Measurements from ENCODE around the gene ITGB1.
A peak's percentile ranks its signal among the peaks of the same experiment; 100 is the strongest.
"Not testable (repeated sequence)": the region's sequence is repeated elsewhere in the genome, so short reads cannot be mapped to it uniquely, and the experiment has no call there.

The ITGB1 gene

GRCh38 chr10:32958085-32959005 lies at the start of gene ITGB1:
ITGB1 (minus strand) TSS chr10:32958230; CDS start chr10:32935558, 22,672 bp downstream.
- DNase-seq (ENCODE audit: low spot score), result peak; percentile 86
- H3K4me3 Mint-ChIP-seq, result peak within 1 kb of the TSS; percentile 88
- no peaks in the 10 kb centered on the region for H3K36me3 Mint-ChIP-seq (ENCODE audit: low read depth)
- H3K27me3 Mint-ChIP-seq (ENCODE audit: low read depth), result peaks cover 4% of the 10 kb centered on the region
- no peaks in the 10 kb centered on the region for H3K9me3 Mint-ChIP-seq
- H3K4me1 Mint-ChIP-seq (ENCODE audit: low read depth), result peaks cover 37% of the 10 kb centered on the region
- H3K27ac Mint-ChIP-seq, result peak within 1 kb of the TSS; percentile 89

GRCh38 chr10:33006342-33006887 lies 48.4 kb upstream of the ITGB1 start:
- no peaks in the 10 kb centered on the region for H3K9me3 Mint-ChIP-seq
- H3K36me3 Mint-ChIP-seq (ENCODE audit: low read depth), result no peaks in the 10 kb centered on the region
- DNase-seq (ENCODE audit: low spot score), result no peak
- H3K27me3 Mint-ChIP-seq (ENCODE audit: low read depth), result peaks cover 9% of the 10 kb centered on the region
- no peak overlapping the region for H3K27ac Mint-ChIP-seq
- no peak overlapping the region for H3K4me3 Mint-ChIP-seq
- H3K4me1 Mint-ChIP-seq (ENCODE audit: low read depth), result peaks cover 31% of the 10 kb centered on the region

DNA sequence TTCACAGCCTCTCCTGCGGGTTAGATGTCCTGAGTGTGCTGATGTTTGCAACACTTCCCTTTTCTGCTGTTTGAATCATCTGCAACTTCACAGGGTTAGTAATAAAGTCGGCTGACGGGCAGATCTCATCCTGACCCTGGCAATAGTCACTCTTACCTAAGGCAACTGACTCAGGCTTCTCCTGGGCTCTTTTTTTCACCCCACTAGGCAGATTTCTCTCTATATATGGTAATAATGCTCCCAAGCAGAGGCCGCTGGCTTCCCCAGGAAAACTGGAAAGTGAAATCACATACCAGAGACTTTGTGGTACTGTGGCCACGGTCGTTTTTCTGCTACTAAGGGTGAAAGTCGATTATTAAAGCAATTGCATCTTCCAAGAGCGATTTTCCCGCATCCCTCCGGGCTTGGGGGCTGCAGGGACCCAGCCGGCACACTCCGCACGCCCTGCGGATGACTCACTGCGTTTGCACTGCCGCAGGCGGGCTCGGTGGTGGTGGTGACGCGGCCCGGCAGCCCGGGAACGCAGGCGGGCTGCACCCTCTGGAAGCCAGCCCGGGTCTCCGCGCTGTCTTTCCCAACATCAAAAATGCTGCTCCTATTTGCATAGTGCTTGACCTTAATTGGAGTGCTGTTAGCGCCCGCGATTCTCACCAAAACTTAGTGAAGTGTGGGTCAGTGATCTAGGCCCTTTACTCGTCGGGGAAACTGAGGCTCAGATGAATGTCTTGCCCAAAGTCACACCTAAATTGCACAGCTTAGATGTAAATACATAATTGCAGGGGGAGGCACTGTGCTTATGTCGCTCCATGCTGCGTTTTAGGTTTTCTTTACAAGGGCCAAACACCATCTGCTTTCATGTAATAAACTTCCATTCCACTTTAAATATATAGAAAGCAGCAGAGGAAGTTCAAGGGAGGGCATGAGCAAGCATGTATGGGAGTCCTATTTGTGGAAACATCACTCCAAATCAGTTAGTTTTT lies 47.6 kb upstream of the ITGB1 start:
- peaks cover 28% of the 10 kb centered on the region for H3K4me1 Mint-ChIP-seq (ENCODE audit: low read depth)
- peak; percentile 20 for DNase-seq (ENCODE audit: low spot score)
- no peaks in the 10 kb centered on the region for H3K9me3 Mint-ChIP-seq
- H3K27me3 Mint-ChIP-seq (ENCODE audit: low read depth), result peaks cover 10% of the 10 kb centered on the region
- no peaks in the 10 kb centered on the region for H3K36me3 Mint-ChIP-seq (ENCODE audit: low read depth)
- no peak overlapping the region for H3K27ac Mint-ChIP-seq
- peak overlapping the region; percentile 64 for H3K4me3 Mint-ChIP-seq

DNA sequence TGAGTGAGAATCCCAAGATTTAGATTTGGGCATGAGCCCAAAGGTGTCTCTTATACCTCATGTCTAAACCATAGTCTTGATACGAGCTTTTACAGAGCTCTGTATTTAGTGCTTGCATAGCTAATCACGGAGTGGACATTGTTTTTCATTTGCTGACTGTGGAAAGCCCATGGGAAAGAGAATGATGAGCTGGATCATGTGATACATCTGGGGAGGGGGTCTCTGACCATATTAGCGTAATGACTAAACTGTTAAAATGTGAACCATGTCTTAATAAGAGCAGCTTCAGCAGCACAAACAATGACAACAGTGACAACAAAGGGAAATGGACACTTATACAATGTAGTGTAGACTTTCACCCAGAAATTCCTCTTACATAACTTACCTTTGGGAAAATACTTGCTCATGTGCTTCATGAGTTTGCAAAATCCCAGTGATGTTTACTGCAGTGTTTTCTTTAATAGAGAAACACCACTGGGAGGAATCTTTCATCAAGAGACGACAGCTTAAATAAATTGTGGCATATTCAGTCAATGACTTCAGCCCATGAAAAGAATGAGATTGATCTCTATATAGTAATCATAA lies 44.0 kb upstream of the ITGB1 start:
- H3K36me3 Mint-ChIP-seq (ENCODE audit: low read depth), result no peaks in the 10 kb centered on the region
- peaks cover 3% of the 10 kb centered on the region for H3K9me3 Mint-ChIP-seq
- no peak overlapping the region for H3K27ac Mint-ChIP-seq
- H3K27me3 Mint-ChIP-seq (ENCODE audit: low read depth), result peaks cover 6% of the 10 kb centered on the region
- DNase-seq (ENCODE audit: low spot score), result no peak
- no peak overlapping the region for H3K4me3 Mint-ChIP-seq
- H3K4me1 Mint-ChIP-seq (ENCODE audit: low read depth), result peaks cover 7% of the 10 kb centered on the region

GRCh38 chr10:32998060-32998581 lies 40.1 kb upstream of the ITGB1 start:
- H3K27ac Mint-ChIP-seq; H3K27me3 Mint-ChIP-seq (ENCODE audit: low read depth); H3K9me3 Mint-ChIP-seq; H3K36me3 Mint-ChIP-seq (ENCODE audit: low read depth); H3K4me1 Mint-ChIP-seq (ENCODE audit: low read depth); H3K4me3 Mint-ChIP-seq; DNase-seq (ENCODE audit: low spot score): not testable (repeated sequence)

GRCh38 chr10:32995751-32996150 lies 37.7 kb upstream of the ITGB1 start:
- no peaks in the 10 kb centered on the region for H3K4me1 Mint-ChIP-seq (ENCODE audit: low read depth)
- no peak overlapping the region for H3K4me3 Mint-ChIP-seq
- H3K27me3 Mint-ChIP-seq (ENCODE audit: low read depth), result peaks cover 7% of the 10 kb centered on the region
- H3K9me3 Mint-ChIP-seq, result peaks cover 3% of the 10 kb centered on the region
- no peak for DNase-seq (ENCODE audit: low spot score)
- H3K36me3 Mint-ChIP-seq (ENCODE audit: low read depth), result no peaks in the 10 kb centered on the region
- H3K27ac Mint-ChIP-seq, result no peak overlapping the region

- DNase-seq (ENCODE audit: low spot score), result no peak
- Mint-ChIP-seq H3K27me3 (ENCODE audit: low read depth) (peaks cover 9% of the 10 kb centered on the region), H3K27ac (no peak overlapping the region), H3K4me1 (ENCODE audit: low read depth) (no peaks in the 10 kb centered on the region), H3K9me3 (peaks cover 3% of the 10 kb centered on the region), H3K36me3 (ENCODE audit: low read depth) (no peaks in the 10 kb centered on the region), H3K4me3 (no peak overlapping the region)
Observed at GRCh38 chr10:32995066-32995622, 37.1 kb upstream of the ITGB1 start.

- H3K4me3 Mint-ChIP-seq; H3K36me3 Mint-ChIP-seq (ENCODE audit: low read depth); DNase-seq (ENCODE audit: low spot score); H3K4me1 Mint-ChIP-seq (ENCODE audit: low read depth); H3K27ac Mint-ChIP-seq; H3K9me3 Mint-ChIP-seq: not testable (repeated sequence)
- peaks cover 14% of the 10 kb centered on the region for H3K27me3 Mint-ChIP-seq (ENCODE audit: low read depth)
Observed at GRCh38 chr10:32994632-32995031, 36.6 kb upstream of the ITGB1 start.

- H3K4me3 Mint-ChIP-seq; H3K36me3 Mint-ChIP-seq (ENCODE audit: low read depth); H3K4me1 Mint-ChIP-seq (ENCODE audit: low read depth); DNase-seq (ENCODE audit: low spot score); H3K9me3 Mint-ChIP-seq; H3K27ac Mint-ChIP-seq: not testable (repeated sequence)
- peaks cover 14% of the 10 kb centered on the region for H3K27me3 Mint-ChIP-seq (ENCODE audit: low read depth)
Observed at GRCh38 chr10:32992310-32992709, 34.3 kb upstream of the ITGB1 start.

GRCh38 chr10:32990811-32991210 lies 32.8 kb upstream of the ITGB1 start:
- Mint-ChIP-seq H3K4me3 (no peak overlapping the region), H3K36me3 (ENCODE audit: low read depth) (no peaks in the 10 kb centered on the region), H3K9me3 (no peaks in the 10 kb centered on the region), H3K27ac (no peak overlapping the region), H3K4me1 (ENCODE audit: low read depth) (no peaks in the 10 kb centered on the region), H3K27me3 (ENCODE audit: low read depth) (peaks cover 14% of the 10 kb centered on the region)
- DNase-seq (ENCODE audit: low spot score), result no peak

- H3K4me1 Mint-ChIP-seq (ENCODE audit: low read depth), result no peaks in the 10 kb centered on the region
- no peaks in the 10 kb centered on the region for H3K9me3 Mint-ChIP-seq
- H3K36me3 Mint-ChIP-seq (ENCODE audit: low read depth), result no peaks in the 10 kb centered on the region
- DNase-seq (ENCODE audit: low spot score), result no peak
- no peak overlapping the region for H3K4me3 Mint-ChIP-seq
- H3K27ac Mint-ChIP-seq, result no peak overlapping the region
- H3K27me3 Mint-ChIP-seq (ENCODE audit: low read depth), result peaks cover 14% of the 10 kb centered on the region
Observed at GRCh38 chr10:32988604-32989003, 30.6 kb upstream of the ITGB1 start.

GRCh38 chr10:32987172-32987571 lies 29.1 kb upstream of the ITGB1 start:
- DNase-seq (ENCODE audit: low spot score), result no peak
- H3K9me3 Mint-ChIP-seq, result no peaks in the 10 kb centered on the region
- no peak overlapping the region for H3K4me3 Mint-ChIP-seq
- H3K27me3 Mint-ChIP-seq (ENCODE audit: low read depth), result peaks cover 10% of the 10 kb centered on the region
- H3K27ac Mint-ChIP-seq, result no peak overlapping the region
- no peaks in the 10 kb centered on the region for H3K36me3 Mint-ChIP-seq (ENCODE audit: low read depth)
- H3K4me1 Mint-ChIP-seq (ENCODE audit: low read depth), result peaks cover 7% of the 10 kb centered on the region

DNA sequence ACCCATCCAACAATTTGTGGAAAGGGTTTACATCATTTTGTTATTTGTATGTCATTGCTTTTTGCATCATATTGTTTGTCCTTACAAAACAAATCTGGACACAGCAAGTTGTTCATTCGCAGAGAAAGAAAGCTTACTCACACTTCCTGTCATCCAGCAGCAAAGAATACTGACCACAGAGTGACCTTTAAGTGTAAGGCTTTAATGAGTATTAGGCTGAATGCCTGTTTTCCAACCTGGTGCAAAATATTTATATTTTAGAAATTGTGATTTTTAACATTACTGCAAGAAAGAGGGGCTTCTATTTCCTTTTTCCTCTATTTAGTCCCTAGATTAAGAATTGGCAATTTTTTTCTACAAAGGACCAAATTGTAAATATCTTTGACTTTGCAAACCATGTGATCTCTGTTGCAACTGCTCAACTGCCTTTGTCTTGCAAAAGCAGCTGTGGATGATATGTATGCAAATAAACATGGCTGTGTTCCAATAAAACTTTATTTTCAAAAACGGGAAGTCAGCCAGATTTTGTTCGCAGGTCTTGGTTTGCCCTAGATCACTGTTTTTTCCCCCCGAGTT lies 27.8 kb upstream of the ITGB1 start:
- no peaks in the 10 kb centered on the region for H3K9me3 Mint-ChIP-seq
- H3K27me3 Mint-ChIP-seq (ENCODE audit: low read depth), result peaks cover 8% of the 10 kb centered on the region
- H3K4me3 Mint-ChIP-seq, result no peak overlapping the region
- no peak overlapping the region for H3K27ac Mint-ChIP-seq
- DNase-seq (ENCODE audit: low spot score), result no peak
- H3K36me3 Mint-ChIP-seq (ENCODE audit: low read depth), result no peaks in the 10 kb centered on the region
- H3K4me1 Mint-ChIP-seq (ENCODE audit: low read depth), result peaks cover 14% of the 10 kb centered on the region
